Osteoblast (primary cell): ENCODE data around the gene DCUN1D2. TPM values are rescaled to one million over a fixed set of nuclear protein-coding genes. Genes with fewer than 3 reads are reported as not detected.

ENCODE experiments used
- DNase-seq: peaks from one replicate; pipeline ENCODE4 v3.0.0; 2011; ENCODE audit warnings: low spot score, mixed read lengths; ENCODE audit not compliant: insufficient read length; ENCODE audit errors: missing footprints
- H2AFZ ChIP-seq: 2 replicates; pipeline ENCODE4 v1.6.0; 2011; ENCODE audit warnings: mild to moderate bottlenecking, low read length
- H3K27ac ChIP-seq: 2 replicates; pipeline ENCODE4 v1.5.1; 2011; ENCODE audit warnings: mild to moderate bottlenecking, low read depth, low read length, moderate library complexity
- H3K27me3 ChIP-seq: 2 replicates; pipeline ENCODE4 v1.6.0; 2012; ENCODE audit warnings: mild to moderate bottlenecking, control low read depth, inconsistent platforms, low read length, moderate library complexity; ENCODE audit not compliant: insufficient read depth
- H3K36me3 ChIP-seq: 2 replicates; pipeline ENCODE4 v1.5.1; 2011; ENCODE audit warnings: mild to moderate bottlenecking, low read length, control low read depth, moderate library complexity; ENCODE audit not compliant: insufficient read depth
- H3K4me1 ChIP-seq: 2 replicates; pipeline ENCODE4 v1.5.1; 2011; ENCODE audit warnings: mild to moderate bottlenecking, low read length, control low read depth, moderate library complexity; ENCODE audit not compliant: insufficient read depth
- H3K4me2 ChIP-seq: 2 replicates; pipeline ENCODE4 v1.6.0; 2011; ENCODE audit warnings: mild to moderate bottlenecking, low read length; ENCODE audit not compliant: insufficient read depth
- H3K4me3 ChIP-seq: fragments of 200-600 bp; sonication (generic); 3 replicates; pipeline ENCODE4 v1.5.1; 2012; ENCODE audit warnings: mild to moderate bottlenecking, low read length, inconsistent platforms; ENCODE audit not compliant: insufficient read depth
- H3K79me2 ChIP-seq: 2 replicates; pipeline ENCODE4 v1.6.0; 2012; ENCODE audit warnings: mild to moderate bottlenecking, low read length, control low read depth, inconsistent platforms; ENCODE audit not compliant: insufficient read depth
- H3K9me3 ChIP-seq: 2 replicates; pipeline ENCODE4 v1.5.1; 2011; ENCODE audit warnings: low read depth, low read length, control low read depth
- H4K20me1 ChIP-seq: 2 replicates; pipeline ENCODE4 v1.6.0; 2012; ENCODE audit warnings: mild to moderate bottlenecking, low read length, control low read depth; ENCODE audit not compliant: insufficient read depth
- total RNA-seq: library from RNA; depleted of rRNA; stranded (reverse); fragments of >200 nt; gene quantifications from 2 replicates; pipeline ENCODE4 v1.2.3, GENCODE V29; 2012
- TF ChIP-seq, protein P1 (sequence below): IDR thresholded peaks from 2 replicates; pipeline ENCODE4 v1.5.1; 2011; ENCODE audit warnings: mild to moderate bottlenecking, low read depth, low read length, moderate library complexity; ENCODE audit errors: extremely low read depth

DCUN1D2 gene
- total RNA-seq, 1 donor = 14.8 TPM

DNA sequence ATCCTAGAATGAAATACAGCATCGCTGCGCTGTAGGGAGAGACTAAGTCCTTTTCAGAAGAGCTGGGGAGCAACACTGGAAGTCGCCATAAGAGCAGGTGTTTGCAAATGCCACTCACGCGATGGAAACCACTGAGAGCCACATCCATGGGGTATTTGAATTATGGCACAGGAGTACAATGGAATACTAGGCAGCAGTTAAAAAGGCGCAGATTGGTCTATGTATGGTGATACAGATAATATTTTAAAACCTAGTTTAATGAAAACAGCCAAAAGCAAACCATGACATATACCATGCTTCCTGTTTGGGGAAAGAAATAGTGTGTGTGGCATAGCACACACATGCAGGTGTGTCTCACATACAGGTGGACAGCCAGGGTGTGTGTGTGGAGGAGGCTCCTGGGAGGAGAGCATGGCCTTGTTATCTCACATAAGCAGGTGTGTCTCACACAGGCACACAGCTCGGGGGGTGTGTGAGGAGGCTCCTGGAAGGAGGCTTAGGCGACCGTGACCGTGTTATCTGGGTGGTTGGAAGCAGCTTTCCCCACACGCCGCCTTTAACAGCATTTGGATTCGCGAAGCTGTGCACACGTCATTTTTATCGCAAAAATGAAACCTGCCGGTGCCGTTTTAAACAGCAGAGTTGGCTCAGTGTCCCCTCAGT is 70.8 kb downstream of the DCUN1D2 start:
- no peak overlapping the region for H3K27ac ChIP-seq
- no peak overlapping the region for H3K4me3 ChIP-seq
- H3K27me3 ChIP-seq = no peaks in the 10 kb centered on the region
- peaks cover 4% of the 10 kb centered on the region for H3K4me1 ChIP-seq
- no peaks in the 10 kb centered on the region for H4K20me1 ChIP-seq
- H3K9me3 ChIP-seq = no peaks in the 10 kb centered on the region
- no peaks in the 10 kb centered on the region for H3K79me2 ChIP-seq
- no peaks in the 10 kb centered on the region for H3K36me3 ChIP-seq
- TF ChIP-seq, protein P1, sequence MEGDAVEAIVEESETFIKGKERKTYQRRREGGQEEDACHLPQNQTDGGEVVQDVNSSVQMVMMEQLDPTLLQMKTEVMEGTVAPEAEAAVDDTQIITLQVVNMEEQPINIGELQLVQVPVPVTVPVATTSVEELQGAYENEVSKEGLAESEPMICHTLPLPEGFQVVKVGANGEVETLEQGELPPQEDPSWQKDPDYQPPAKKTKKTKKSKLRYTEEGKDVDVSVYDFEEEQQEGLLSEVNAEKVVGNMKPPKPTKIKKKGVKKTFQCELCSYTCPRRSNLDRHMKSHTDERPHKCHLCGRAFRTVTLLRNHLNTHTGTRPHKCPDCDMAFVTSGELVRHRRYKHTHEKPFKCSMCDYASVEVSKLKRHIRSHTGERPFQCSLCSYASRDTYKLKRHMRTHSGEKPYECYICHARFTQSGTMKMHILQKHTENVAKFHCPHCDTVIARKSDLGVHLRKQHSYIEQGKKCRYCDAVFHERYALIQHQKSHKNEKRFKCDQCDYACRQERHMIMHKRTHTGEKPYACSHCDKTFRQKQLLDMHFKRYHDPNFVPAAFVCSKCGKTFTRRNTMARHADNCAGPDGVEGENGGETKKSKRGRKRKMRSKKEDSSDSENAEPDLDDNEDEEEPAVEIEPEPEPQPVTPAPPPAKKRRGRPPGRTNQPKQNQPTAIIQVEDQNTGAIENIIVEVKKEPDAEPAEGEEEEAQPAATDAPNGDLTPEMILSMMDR = no peak
- H2AFZ ChIP-seq = no peak overlapping the region
- DNase-seq = no peak
- no peak overlapping the region for H3K4me2 ChIP-seq

DNA sequence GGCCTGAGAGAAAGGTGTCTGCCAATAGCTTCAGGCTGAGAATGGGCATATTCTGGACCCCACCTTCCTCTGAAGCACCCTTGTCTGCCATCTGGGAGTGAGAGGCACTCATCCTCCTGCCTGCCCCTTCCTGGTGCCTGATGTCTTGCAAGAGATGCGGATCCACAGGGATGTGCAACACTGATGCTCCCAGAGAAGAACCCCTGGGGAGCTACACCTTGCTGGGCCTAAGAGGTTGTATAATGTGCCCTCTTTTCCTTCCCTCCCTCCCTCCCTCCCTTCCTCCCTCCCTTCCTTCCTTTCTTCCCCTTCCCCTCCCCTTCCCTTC is 71.8 kb downstream of the DCUN1D2 start:
- H3K27me3 ChIP-seq = no peaks in the 10 kb centered on the region
- TF ChIP-seq, protein P1 = no peak
- no peaks in the 10 kb centered on the region for H4K20me1 ChIP-seq
- no peak overlapping the region for H3K4me2 ChIP-seq
- H3K4me3 ChIP-seq = no peak overlapping the region
- H3K4me1 ChIP-seq = peaks cover 9% of the 10 kb centered on the region
- H2AFZ ChIP-seq = no peak overlapping the region
- no peaks in the 10 kb centered on the region for H3K79me2 ChIP-seq
- no peaks in the 10 kb centered on the region for H3K9me3 ChIP-seq
- H3K36me3 ChIP-seq = no peaks in the 10 kb centered on the region
- no peak overlapping the region for H3K27ac ChIP-seq
- DNase-seq = no peak

DNA sequence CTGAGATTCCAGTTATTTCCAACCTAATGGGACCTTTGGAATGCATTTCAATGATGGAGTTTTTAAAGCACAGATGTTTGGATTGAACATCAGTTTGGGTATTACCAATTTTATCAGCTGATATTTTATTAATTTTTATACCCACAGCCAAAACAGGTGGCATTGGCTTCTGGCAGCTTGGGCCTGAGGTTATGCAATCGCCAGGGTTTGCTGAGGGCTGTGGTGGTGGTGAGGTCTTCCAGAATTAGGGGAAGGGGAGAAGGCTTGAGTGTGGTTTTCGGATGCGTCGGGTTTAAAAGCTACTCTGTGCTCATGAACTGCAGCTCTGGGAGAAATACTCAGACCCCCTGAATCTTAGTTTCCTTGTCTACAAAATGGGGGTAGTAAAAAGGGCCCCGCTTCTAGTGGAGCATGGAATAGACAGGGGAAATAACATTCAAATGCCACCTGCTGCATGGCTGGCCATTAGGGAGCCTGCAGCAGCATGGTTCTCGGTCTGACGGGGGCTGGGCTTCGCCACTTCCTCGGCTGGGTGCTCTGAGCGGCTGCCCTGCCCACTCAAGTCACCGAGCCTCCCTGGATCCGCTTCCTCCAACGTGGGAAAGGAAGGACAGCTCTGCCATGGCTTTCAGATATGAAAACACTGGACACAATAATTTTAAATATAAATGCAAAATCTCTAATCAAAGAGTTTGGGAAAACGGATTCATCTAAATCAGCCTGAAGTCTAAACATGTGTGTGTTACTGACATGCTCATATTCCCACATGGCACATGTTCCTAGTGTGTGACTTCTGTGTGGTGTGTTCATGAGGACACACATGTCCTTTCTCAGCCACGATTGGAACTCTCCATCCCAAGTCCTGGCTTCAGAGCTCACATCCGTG is 72.4 kb downstream of the DCUN1D2 start:
- no peaks in the 10 kb centered on the region for H3K27me3 ChIP-seq
- no peaks in the 10 kb centered on the region for H3K36me3 ChIP-seq
- no peak overlapping the region for H3K27ac ChIP-seq
- no peak overlapping the region for H3K4me2 ChIP-seq
- no peak overlapping the region for H3K4me3 ChIP-seq
- no peaks in the 10 kb centered on the region for H3K79me2 ChIP-seq
- H3K9me3 ChIP-seq = no peaks in the 10 kb centered on the region
- no peaks in the 10 kb centered on the region for H4K20me1 ChIP-seq
- no peak overlapping the region for H2AFZ ChIP-seq
- no peak for DNase-seq
- TF ChIP-seq, protein P1 = no peak
- peaks cover 13% of the 10 kb centered on the region for H3K4me1 ChIP-seq

DNA sequence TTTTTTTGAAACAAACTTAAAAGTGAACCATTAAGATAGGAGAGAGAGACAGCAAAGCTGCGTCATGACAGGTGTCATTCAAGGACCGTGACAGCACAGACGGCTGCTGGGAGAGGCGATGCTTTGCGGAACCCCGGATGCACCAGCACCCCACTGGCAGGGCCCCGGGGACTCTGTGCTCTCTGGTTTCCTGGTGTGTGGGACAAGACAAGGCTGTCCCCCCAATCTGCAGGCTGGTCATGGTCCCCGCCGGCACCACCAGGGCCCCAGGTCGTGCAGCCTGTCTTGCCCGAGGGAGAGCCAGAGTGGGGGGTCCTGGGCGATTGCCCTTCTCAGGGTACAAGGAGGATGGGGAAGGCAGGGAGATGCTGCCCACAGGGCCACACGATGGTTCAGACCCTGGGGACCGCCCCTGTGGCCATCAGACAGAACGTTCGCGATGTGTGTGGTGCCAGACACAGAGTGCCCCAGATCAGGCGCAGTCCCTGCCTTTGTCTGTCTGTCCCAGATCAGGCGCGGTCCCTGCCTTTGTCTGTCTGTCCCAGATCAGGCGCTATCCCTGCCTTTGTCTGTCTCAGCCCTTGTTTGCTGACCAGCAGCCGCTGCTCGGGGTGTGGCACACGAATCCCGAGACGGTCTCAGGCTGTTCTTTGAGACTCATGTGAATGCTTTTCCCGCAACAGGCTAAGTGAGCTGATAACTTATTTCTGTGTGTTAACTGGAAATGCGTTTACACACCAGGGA is 73.3 kb downstream of the DCUN1D2 start:
- Histone ChIP-seq H4K20me1 (no peaks in the 10 kb centered on the region), H3K36me3 (no peaks in the 10 kb centered on the region), H3K4me3 (no peak overlapping the region), H3K4me1 (peaks cover 13% of the 10 kb centered on the region), H3K9me3 (no peaks in the 10 kb centered on the region), H3K79me2 (no peaks in the 10 kb centered on the region), H3K27ac (no peak overlapping the region), H3K4me2 (no peak overlapping the region), H2AFZ (no peak overlapping the region), H3K27me3 (no peaks in the 10 kb centered on the region)
- TF ChIP-seq, protein P1 = no peak
- DNase-seq = no peak
